GM20000 (cell line): Measurements from ENCODE around the gene MYO3B.
"Not testable (repeated sequence)": the region's sequence is repeated elsewhere in the genome, so short reads cannot be mapped to it uniquely, and the experiment has no call there.

ENCODE experiments used
- DNase-seq: peaks from one replicate; pipeline ENCODE4 v3.0.0; 2012; ENCODE audit warnings: low spot score
- CTCF ChIP-seq: IDR thresholded peaks from 2 replicates; pipeline ENCODE4 v1.5.1; 2012; ENCODE audit warnings: mild to moderate bottlenecking, control low read depth; ENCODE audit errors: extremely low read depth, missing control alignments

Gene MYO3B

GRCh38 chr2:170432823-170433222, 254.9 kb downstream of the MYO3B start:
- TF ChIP-seq CTCF = no peak
- DNase-seq = no peak

- no peak for DNase-seq
- no peak for TF ChIP-seq CTCF
Measured at GRCh38 chr2:170433448-170433847, 255.5 kb downstream of the MYO3B start.

GRCh38 chr2:170434396-170434795, 256.4 kb downstream of the MYO3B start:
- not testable (repeated sequence) for DNase-seq

- DNase-seq = peak; percentile 26
- no peak for TF ChIP-seq CTCF
Measured at GRCh38 chr2:170434900-170435621, 257.1 kb downstream of the MYO3B start.

- no peak for TF ChIP-seq CTCF
- no peak for DNase-seq
Measured at GRCh38 chr2:170436077-170436943, 258.4 kb downstream of the MYO3B start.

GRCh38 chr2:170446078-170446477, 268.1 kb downstream of the MYO3B start:
- DNase-seq = no peak
- TF ChIP-seq CTCF = no peak

- DNase-seq = no peak
- TF ChIP-seq CTCF = no peak
Measured at GRCh38 chr2:170449034-170449433, 271.1 kb downstream of the MYO3B start.
